ENCODE results near the gene ROR1.

- no peak for TF ChIP-seq CTCF (IDR thresholded peaks at IDR 0.05)
- TF ChIP-seq EP300 (IDR thresholded peaks at IDR 0.05): no peak
Measured at GRCh38 chr1:63855942-63856341, 82.1 kb downstream of the ROR1 start.
